ENCODE results near the gene LPP. TPM values are rescaled to one million over a fixed set of nuclear protein-coding genes. Genes with fewer than 3 reads are reported as not detected.

Gene LPP
- polyA plus RNA-seq, 3 donors, result 14.1 to 23.2 (median 15.3) TPM

DNA sequence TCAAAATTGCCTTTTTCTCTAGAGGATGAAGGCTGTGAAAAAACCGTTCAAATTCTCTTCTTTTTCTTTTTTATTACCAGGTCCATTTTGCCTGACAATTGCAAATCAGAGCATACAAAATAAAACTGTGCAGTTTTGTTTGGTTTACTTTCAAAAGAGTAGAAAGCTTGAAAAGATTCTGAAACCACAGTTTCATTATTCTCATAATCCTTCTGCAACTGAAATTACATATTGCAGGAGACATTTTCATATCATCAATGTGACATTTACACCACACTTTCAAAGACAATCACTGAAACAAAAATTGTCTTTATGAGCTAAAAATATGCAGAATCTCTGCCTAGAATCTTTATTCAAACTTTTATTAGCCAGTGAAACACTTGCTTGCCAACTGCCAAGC lies 721.5 kb downstream of the LPP start:
- Mint-ChIP-seq H3K36me3 (peaks cover 39 to 45% of the 10 kb centered on the region in 2 donors), H3K4me1 (peaks cover 3% of the 10 kb centered on the region), H3K4me3 (no peak overlapping the region), H3K27ac (no peak overlapping the region), H3K9me3 (peaks cover 0 to 2% (median 0%) of the 10 kb centered on the region in 7 donors), H3K27me3 (ENCODE audit: low read depth in 3 of 3) (no peaks in the 10 kb centered on the region)
- DNase-seq, result no peak
- Histone ChIP-seq H3K4me1 (ENCODE audit: control insufficient read depth in 1 of 2, insufficient read depth in 2 of 2, low read length in 2 of 2) (no peaks in the 10 kb centered on the region), H4K20me1 (ENCODE audit: insufficient read depth, low read length) (no peaks in the 10 kb centered on the region), H2AFZ (ENCODE audit: insufficient read depth, low read depth, low read length, poor library complexity, severe bottlenecking) (no peak overlapping the region), H3K27me3 (ENCODE audit: control insufficient read depth in 2 of 2, insufficient read depth in 2 of 2, low read length in 2 of 2) (no peaks in the 10 kb centered on the region), H3K9ac (ENCODE audit: insufficient read depth, low read length, poor library complexity, severe bottlenecking) (no peak overlapping the region), H3K79me2 (ENCODE audit: insufficient read depth, low read length) (no peaks in the 10 kb centered on the region), H3K27ac (ENCODE audit: low read depth in 1 of 2, low read length in 2 of 2) (no peak overlapping the region), H3K36me3 (replicated peaks in 1 of 2; ENCODE audit: control insufficient read depth in 1 of 2, insufficient read depth in 2 of 2, low read length in 2 of 2) (peaks cover 17 to 35% of the 10 kb centered on the region in 2 donors), H3K4me3 (replicated peaks in 1 of 3; ENCODE audit: low read depth in 2 of 3, low read length in 3 of 3) (no peak overlapping the region), H3K9me3 (replicated peaks in 1 of 2; ENCODE audit: control insufficient read depth in 1 of 2, insufficient read depth in 1 of 2, low read length in 2 of 2) (no peaks in the 10 kb centered on the region), H3K4me2 (replicated peaks; ENCODE audit: extremely low read depth, low read length, poor library complexity, severe bottlenecking) (no peak overlapping the region)
- TF ChIP-seq, protein P1, sequence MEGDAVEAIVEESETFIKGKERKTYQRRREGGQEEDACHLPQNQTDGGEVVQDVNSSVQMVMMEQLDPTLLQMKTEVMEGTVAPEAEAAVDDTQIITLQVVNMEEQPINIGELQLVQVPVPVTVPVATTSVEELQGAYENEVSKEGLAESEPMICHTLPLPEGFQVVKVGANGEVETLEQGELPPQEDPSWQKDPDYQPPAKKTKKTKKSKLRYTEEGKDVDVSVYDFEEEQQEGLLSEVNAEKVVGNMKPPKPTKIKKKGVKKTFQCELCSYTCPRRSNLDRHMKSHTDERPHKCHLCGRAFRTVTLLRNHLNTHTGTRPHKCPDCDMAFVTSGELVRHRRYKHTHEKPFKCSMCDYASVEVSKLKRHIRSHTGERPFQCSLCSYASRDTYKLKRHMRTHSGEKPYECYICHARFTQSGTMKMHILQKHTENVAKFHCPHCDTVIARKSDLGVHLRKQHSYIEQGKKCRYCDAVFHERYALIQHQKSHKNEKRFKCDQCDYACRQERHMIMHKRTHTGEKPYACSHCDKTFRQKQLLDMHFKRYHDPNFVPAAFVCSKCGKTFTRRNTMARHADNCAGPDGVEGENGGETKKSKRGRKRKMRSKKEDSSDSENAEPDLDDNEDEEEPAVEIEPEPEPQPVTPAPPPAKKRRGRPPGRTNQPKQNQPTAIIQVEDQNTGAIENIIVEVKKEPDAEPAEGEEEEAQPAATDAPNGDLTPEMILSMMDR (IDR thresholded peaks at IDR 0.05), result no peak
- no CpG with 5 or more reads among the region's 1 CpG for whole genome bisulfite sequencing (ENCODE audit: insufficient coverage)
- intact Hi-C loops (cut with micrococcal nuclease), result no loop called here

DNA sequence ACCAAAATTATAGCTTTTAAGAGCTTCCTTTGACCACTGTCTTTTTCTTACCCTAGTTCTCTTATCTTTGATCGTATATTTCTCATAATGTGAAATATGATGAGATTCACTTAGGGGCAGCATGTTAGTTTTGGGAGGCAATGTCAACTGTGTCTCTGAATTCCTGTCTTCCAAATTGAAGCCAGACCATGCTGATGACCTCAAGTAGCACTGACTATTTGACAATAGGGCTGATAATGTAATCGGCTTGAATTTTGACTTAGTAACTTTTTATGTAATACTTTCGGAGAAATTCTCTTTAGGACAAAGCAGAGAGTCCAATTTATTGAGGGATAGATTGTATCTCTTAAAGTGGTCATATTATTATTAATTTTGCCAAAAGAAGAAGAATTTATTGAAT lies 722.4 kb downstream of the LPP start:
- Histone ChIP-seq H3K4me2 (replicated peaks; ENCODE audit: extremely low read depth, low read length, poor library complexity, severe bottlenecking) (no peak overlapping the region), H3K4me3 (replicated peaks in 1 of 3; ENCODE audit: low read depth in 2 of 3, low read length in 3 of 3) (no peak overlapping the region), H3K9ac (ENCODE audit: insufficient read depth, low read length, poor library complexity, severe bottlenecking) (no peak overlapping the region), H3K36me3 (replicated peaks in 1 of 2; ENCODE audit: control insufficient read depth in 1 of 2, insufficient read depth in 2 of 2, low read length in 2 of 2) (peaks cover 17 to 37% of the 10 kb centered on the region in 2 donors), H2AFZ (ENCODE audit: insufficient read depth, low read depth, low read length, poor library complexity, severe bottlenecking) (no peak overlapping the region), H3K79me2 (ENCODE audit: insufficient read depth, low read length) (no peaks in the 10 kb centered on the region), H3K9me3 (replicated peaks in 1 of 2; ENCODE audit: control insufficient read depth in 1 of 2, insufficient read depth in 1 of 2, low read length in 2 of 2) (no peaks in the 10 kb centered on the region), H3K27ac (ENCODE audit: low read depth in 1 of 2, low read length in 2 of 2) (no peak overlapping the region), H3K4me1 (ENCODE audit: control insufficient read depth in 1 of 2, insufficient read depth in 2 of 2, low read length in 2 of 2) (no peaks in the 10 kb centered on the region), H3K27me3 (ENCODE audit: control insufficient read depth in 2 of 2, insufficient read depth in 2 of 2, low read length in 2 of 2) (no peaks in the 10 kb centered on the region), H4K20me1 (ENCODE audit: insufficient read depth, low read length) (no peaks in the 10 kb centered on the region)
- TF ChIP-seq, protein P1 (IDR thresholded peaks at IDR 0.05), result no peak
- intact Hi-C loops (cut with micrococcal nuclease), result no loop called here
- Mint-ChIP-seq H3K27me3 (ENCODE audit: low read depth in 3 of 3) (no peaks in the 10 kb centered on the region), H3K27ac (no peak overlapping the region), H3K4me3 (no peak overlapping the region), H3K36me3 (peaks cover 42 to 52% of the 10 kb centered on the region in 2 donors), H3K4me1 (no peaks in the 10 kb centered on the region), H3K9me3 (peaks cover 0 to 4% (median 0%) of the 10 kb centered on the region in 7 donors)
- 100% methylated on average over 1 of the region's 3 CpGs for WGBS (ENCODE audit: insufficient coverage)
- no peak for DNase-seq

Measured in CD14-positive monocyte (primary cell).